22Rv1 (cell line): ENCODE results near the gene ENTHD1.

Source experiments
- CTCF ChIP-seq: fragments of 450-650 bp; IDR thresholded peaks from 2 replicates; pipeline ENCODE4 v1.5.1; 2017; ENCODE audit warnings: mild to moderate bottlenecking
- ZFX ChIP-seq: fragments of 450-650 bp; IDR thresholded peaks from 2 replicates; pipeline ENCODE4 v1.6.1; 2017; ENCODE audit warnings: antibody characterized with exemption, borderline replicate concordance

GRCh38 chr22:39713799-39714290 lies 179.7 kb downstream of the ENTHD1 start:
- no peak for TF ChIP-seq CTCF
- TF ChIP-seq ZFX: no peak
